Loucy (cell line): Measurements from ENCODE around the gene TANC2.
"Not testable (repeated sequence)": the region's sequence is repeated elsewhere in the genome, so short reads cannot be mapped to it uniquely, and the experiment has no call there.

Source experiments
- H2AFZ ChIP-seq: fragments of 200-600 bp; sonication (generic); 2 replicates; pipeline ENCODE4 v1.6.0; 2016; ENCODE audit warnings: antibody characterized with exemption, mild to moderate bottlenecking, low read length, moderate library complexity
- H3F3A ChIP-seq: fragments of 200-600 bp; 2 replicates; pipeline ENCODE4 v1.6.0; 2016; ENCODE audit warnings: antibody characterized with exemption, low read depth, mild to moderate bottlenecking
- H3K27me3 ChIP-seq: fragments of 200-600 bp; sonication (generic); 2 replicates; pipeline ENCODE4 v1.6.1; 2014; ENCODE audit warnings: low read length, mild to moderate bottlenecking; ENCODE audit not compliant: insufficient read depth, poor library complexity, severe bottlenecking
- H3K36me3 ChIP-seq: fragments of 200-600 bp; sonication (generic); 2 replicates; pipeline ENCODE4 v1.6.1; 2016; ENCODE audit warnings: low read length; ENCODE audit not compliant: insufficient read depth
- H3K4me1 ChIP-seq: fragments of 200-600 bp; sonication (generic); 2 replicates; pipeline ENCODE4 v1.5.1; 2014; ENCODE audit warnings: low read length, mild to moderate bottlenecking; ENCODE audit not compliant: insufficient read depth, poor library complexity, severe bottlenecking
- H3K4me2 ChIP-seq: fragments of 200-600 bp; sonication (generic); 2 replicates; pipeline ENCODE4 v1.6.0; 2014; ENCODE audit warnings: antibody characterized with exemption, low read length, low read depth, mild to moderate bottlenecking; ENCODE audit not compliant: poor library complexity, severe bottlenecking
- H3K4me3 ChIP-seq: fragments of 200-600 bp; sonication (generic); 2 replicates; pipeline ENCODE4 v1.5.1; 2014; ENCODE audit warnings: low read length, mild to moderate bottlenecking, mixed read lengths; ENCODE audit not compliant: poor library complexity, severe bottlenecking
- H3K79me2 ChIP-seq: fragments of 200-600 bp; sonication (generic); 2 replicates; pipeline ENCODE4 v1.6.1; 2014; ENCODE audit warnings: low read length; ENCODE audit not compliant: insufficient read depth
- H3K9ac ChIP-seq: fragments of 200-600 bp; sonication (generic); 2 replicates; pipeline ENCODE4 v1.6.0; 2014; ENCODE audit warnings: mild to moderate bottlenecking, low read depth, low read length, moderate library complexity; ENCODE audit not compliant: poor library complexity, severe bottlenecking
- H3K9me2 ChIP-seq: fragments of 200-600 bp; sonication (generic); replicated peaks from 2 replicates; pipeline ENCODE4 v1.6.1; 2016; ENCODE audit warnings: low read depth, low read length, mixed read lengths
- H3K9me3 ChIP-seq: fragments of 200-600 bp; sonication (generic); 2 replicates; pipeline ENCODE4 v1.6.1; 2014; ENCODE audit warnings: mild to moderate bottlenecking, antibody characterized with exemption, low read length, low read depth; ENCODE audit not compliant: insufficient read depth
- H4K20me1 ChIP-seq: fragments of 200-600 bp; sonication (generic); 2 replicates; pipeline ENCODE4 v1.6.0; 2014; ENCODE audit warnings: antibody characterized with exemption, low read length, mild to moderate bottlenecking; ENCODE audit not compliant: insufficient read depth, poor library complexity, severe bottlenecking
- EZH2phosphoT487 ChIP-seq: fragments of 200-600 bp; IDR thresholded peaks from 2 replicates; pipeline ENCODE4 v1.6.1; 2018; ENCODE audit warnings: antibody characterized with exemption, mild to moderate bottlenecking, moderate library complexity, borderline replicate concordance
- TF ChIP-seq, protein P1 (sequence below): fragments of 200-600 bp; sonication (generic); conservative IDR thresholded peaks from 2 replicates; pipeline ENCODE4 v1.5.1; 2014; ENCODE audit warnings: mild to moderate bottlenecking, antibody characterized with exemption, low read length

TANC2 gene

DNA sequence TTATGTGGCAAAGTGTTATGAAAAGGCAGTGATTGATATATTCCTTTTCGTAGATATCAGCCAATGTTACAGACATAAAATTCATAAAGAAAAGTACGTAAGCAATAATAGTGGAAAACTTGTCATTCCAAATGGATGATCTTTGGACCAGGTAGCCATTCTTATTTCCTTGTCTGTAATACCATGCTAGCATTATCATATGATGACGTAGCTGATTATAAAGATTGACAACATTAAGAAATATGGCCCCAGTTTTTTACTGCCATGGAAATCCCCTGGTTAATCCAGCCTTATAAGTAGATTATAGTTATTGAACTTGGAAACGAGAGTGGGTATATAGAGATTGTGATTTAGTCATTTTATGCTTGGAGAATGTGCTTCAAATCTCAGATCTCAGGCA, 8.8 kb downstream of the TANC2 start:
- peaks cover 3% of the 10 kb centered on the region; the same call in 1 of the 2 replicates for H3K79me2 ChIP-seq
- TF ChIP-seq, protein P1, sequence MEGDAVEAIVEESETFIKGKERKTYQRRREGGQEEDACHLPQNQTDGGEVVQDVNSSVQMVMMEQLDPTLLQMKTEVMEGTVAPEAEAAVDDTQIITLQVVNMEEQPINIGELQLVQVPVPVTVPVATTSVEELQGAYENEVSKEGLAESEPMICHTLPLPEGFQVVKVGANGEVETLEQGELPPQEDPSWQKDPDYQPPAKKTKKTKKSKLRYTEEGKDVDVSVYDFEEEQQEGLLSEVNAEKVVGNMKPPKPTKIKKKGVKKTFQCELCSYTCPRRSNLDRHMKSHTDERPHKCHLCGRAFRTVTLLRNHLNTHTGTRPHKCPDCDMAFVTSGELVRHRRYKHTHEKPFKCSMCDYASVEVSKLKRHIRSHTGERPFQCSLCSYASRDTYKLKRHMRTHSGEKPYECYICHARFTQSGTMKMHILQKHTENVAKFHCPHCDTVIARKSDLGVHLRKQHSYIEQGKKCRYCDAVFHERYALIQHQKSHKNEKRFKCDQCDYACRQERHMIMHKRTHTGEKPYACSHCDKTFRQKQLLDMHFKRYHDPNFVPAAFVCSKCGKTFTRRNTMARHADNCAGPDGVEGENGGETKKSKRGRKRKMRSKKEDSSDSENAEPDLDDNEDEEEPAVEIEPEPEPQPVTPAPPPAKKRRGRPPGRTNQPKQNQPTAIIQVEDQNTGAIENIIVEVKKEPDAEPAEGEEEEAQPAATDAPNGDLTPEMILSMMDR = no peak
- no peak for TF ChIP-seq EZH2phosphoT487
- H3K9me3 ChIP-seq = no peaks in the 10 kb centered on the region
- no peak overlapping the region for H3K9ac ChIP-seq
- no peak overlapping the region for H2AFZ ChIP-seq
- H3K36me3 ChIP-seq = no peaks in the 10 kb centered on the region
- no peak overlapping the region for H3K4me2 ChIP-seq
- H3F3A ChIP-seq = no peaks in the 10 kb centered on the region
- no peak overlapping the region for H3K4me3 ChIP-seq
- no peaks in the 10 kb centered on the region for H4K20me1 ChIP-seq
- H3K4me1 ChIP-seq = no peaks in the 10 kb centered on the region
- no peaks in the 10 kb centered on the region for H3K9me2 ChIP-seq
- no peaks in the 10 kb centered on the region for H3K27me3 ChIP-seq

DNA sequence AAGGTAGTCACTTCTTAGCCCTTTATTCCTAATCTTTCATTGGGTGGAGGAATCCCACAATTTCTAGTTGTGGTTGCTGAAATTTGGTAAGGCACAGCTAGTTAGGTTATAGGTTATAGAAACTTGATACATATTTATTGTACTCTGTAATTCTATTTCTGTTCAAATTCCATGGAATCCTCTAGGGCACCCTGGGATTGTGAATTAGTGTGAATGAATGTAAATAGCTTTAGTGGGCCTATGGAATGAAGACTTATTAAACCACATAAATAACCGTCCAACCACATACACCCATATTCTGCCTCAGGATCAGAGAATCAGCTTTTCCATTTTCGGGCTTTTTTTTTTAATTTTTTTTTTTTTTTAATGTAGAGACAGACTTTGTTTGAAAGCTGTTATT, 9.2 kb downstream of the TANC2 start:
- Histone ChIP-seq H4K20me1 (no peaks in the 10 kb centered on the region), H3K27me3 (no peaks in the 10 kb centered on the region), H3K4me3 (no peak overlapping the region), H3K9ac (no peak overlapping the region), H3K79me2 (peaks cover 5% of the 10 kb centered on the region; the same call in 1 of the 2 replicates), H3K36me3 (no peaks in the 10 kb centered on the region), H3K4me2 (no peak overlapping the region), H3K4me1 (no peaks in the 10 kb centered on the region), H3K9me3 (no peaks in the 10 kb centered on the region), H2AFZ (no peak overlapping the region), H3K9me2 (no peaks in the 10 kb centered on the region), H3F3A (no peaks in the 10 kb centered on the region)
- TF ChIP-seq, protein P1 = no peak
- no peak for TF ChIP-seq EZH2phosphoT487

DNA sequence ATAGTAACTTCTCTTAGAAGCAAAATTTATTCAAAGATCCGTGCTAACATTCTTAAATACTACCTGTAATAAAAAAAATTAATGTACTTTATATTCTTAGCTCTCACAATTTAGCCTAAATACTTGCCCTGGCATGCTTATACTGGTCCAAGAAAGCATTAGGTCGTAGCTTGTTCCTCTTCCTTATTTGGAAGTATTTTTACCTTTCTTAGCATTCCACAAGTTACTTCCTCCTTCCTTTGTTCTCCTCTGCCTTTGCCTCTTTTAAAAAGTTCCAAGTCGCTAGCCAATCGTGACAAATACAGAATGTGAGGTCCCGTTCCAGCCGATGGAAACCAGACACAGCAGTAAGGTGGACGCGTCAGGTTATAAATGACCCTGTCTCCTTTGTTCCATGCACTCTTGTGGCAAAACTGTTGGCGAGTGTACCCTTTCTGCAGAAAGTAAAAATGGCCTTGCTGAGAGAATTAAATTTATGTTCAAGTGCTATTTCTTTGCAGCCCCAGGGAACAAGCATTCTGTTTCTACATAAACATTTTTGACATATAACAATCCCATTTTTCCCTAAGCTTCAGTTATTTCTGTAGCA, 10.7 kb downstream of the TANC2 start:
- not testable (repeated sequence) for H3K79me2 ChIP-seq, H2AFZ ChIP-seq, H3K4me1 ChIP-seq, H4K20me1 ChIP-seq, H3K27me3 ChIP-seq, H3K4me3 ChIP-seq, H3K4me2 ChIP-seq, H3K9me2 ChIP-seq, H3F3A ChIP-seq, H3K9ac ChIP-seq, H3K36me3 ChIP-seq, H3K9me3 ChIP-seq

DNA sequence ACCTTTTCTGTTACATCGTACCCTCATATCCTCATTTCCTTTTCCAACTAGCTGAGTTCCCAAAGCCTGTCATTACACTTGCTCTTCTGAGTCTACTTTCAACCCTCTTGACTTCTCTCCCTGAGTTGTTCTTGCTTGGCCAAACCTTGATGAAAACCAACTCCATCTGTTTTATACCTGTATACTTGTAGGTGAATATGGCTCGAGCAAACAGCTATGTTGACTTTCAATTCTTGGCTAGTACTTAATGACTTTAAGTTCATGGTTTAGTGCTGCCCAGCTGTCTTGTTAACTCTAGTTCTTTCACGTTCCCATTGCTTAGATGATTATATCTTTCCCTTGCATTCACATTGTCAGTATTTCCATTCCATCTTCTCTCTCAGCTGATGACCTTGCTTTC, 14.8 kb downstream of the TANC2 start:
- no peak overlapping the region for H3K4me3 ChIP-seq
- no peak overlapping the region for H3K4me2 ChIP-seq
- TF ChIP-seq, protein P1 = no peak
- TF ChIP-seq EZH2phosphoT487 = no peak
- H4K20me1 ChIP-seq = no peaks in the 10 kb centered on the region
- H3K36me3 ChIP-seq = no peaks in the 10 kb centered on the region
- no peak overlapping the region for H2AFZ ChIP-seq
- peaks cover 4% of the 10 kb centered on the region for H3K4me1 ChIP-seq
- H3K79me2 ChIP-seq = peaks cover 3% of the 10 kb centered on the region; the same call in 1 of the 2 replicates
- no peaks in the 10 kb centered on the region for H3K9me2 ChIP-seq
- H3K9me3 ChIP-seq = peaks cover 8% of the 10 kb centered on the region
- H3K27me3 ChIP-seq = no peaks in the 10 kb centered on the region
- no peak overlapping the region for H3K9ac ChIP-seq
- no peaks in the 10 kb centered on the region for H3F3A ChIP-seq
